Stimulated activated CD8-positive, alpha-beta memory T cell treated with anti-CD3 and anti-CD28 coated beads, Interleukin-2, amount 100 ng/mL, for 48 hours (primary cell): ENCODE measurements around the gene RAB36.
A peak's percentile ranks its signal among the peaks of the same experiment; 100 is the strongest.

ENCODE experiments used
- DNase-seq, 2 donors: peaks; one replicate each; pipeline ENCODE4 v3.0.0-alpha.2; 2020; ENCODE audit warnings: low read depth in 2 of 2

RAB36 gene

DNA sequence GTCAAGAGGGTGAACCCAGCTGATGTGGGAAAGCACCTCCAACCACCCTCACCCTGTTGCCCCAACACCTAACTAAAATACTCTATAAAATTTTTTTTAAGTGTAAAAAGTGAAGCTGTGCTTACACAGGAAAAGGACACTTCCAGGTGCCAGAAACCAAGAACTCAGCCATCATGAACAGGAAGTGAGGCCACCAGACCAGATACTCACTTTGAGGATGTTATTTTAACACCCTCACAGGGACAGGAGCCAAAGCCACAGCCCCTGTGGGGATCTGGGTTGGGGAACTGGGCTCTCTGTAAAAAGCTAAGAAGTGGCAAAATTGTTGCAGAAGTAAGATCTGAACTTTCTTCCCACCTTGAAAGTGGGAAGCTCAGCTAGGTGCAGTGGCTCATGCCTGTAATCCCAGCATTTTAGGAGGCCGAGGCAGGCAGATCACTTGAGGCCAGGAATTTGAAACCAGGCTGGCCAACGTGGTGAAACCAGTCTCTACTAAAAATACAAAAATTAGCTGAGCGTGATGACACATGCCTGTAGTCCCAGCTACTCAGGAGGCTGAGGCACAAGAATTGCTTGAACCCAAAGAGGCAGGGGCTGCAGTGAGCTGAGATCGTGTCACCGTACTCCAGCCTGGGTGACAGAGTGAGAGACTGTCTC, 7.2 kb upstream of the RAB36 start:
- peak in 1 of 2 donors; percentile 27 for DNase-seq

DNA sequence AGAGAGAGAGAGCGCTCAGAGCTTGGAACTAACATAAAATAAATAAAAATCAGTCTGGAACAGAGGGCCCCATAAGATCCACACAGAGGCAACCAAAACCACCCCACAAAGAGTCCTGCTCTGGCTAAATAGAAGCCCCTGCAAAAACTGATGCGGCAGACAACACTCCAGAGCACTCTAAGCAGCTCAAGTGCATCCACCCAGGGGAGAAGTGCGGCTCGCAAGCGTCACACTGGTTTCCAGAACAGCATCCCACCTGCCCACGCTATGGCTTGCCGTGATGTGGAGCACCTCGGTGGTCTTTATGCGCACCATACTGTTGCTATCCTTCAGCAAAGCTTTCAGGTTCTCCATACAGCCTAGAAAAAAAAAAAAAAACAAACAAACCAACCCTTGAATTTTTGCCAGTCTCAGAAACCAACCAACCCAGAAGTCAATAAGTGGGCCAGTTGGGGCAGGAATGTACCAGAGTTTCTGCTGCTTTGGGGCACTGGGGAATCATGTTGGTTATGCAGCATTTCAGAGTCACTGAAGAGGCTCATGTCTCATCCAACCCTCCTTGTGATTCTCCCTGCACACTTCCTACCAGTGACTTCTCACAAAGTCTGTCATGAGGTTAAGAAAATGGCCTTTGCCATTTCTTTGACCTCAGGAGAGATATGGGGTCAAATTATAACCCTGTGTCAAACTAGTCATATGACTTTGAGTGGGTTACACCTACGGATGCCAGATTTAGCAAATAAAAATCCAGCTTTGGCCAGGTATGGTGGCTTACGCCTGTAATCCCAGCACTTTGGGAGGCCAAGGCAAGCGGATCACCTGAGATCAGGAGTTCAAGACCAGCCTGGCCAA, 6.5 kb upstream of the RAB36 start:
- no peak for DNase-seq

DNA sequence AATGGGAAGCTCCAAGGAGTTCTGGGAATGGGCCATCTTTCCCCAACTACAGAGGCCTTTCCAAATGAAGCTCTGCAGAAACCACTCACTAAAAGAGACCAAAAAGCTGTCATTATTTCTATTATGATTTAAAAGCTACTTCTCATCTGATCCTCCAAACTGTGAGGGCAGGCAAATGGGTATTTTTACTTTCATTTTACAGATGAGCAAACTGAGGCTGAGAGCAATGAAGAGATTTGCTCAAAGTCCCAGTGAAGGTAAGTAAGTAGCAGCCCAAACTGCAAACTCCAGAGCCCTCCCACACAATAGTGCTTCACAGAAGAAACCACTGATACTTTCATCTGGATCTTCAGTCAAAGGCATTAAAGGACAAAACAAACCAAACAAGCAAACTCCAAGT, 4.9 kb upstream of the RAB36 start:
- no peak for DNase-seq

DNA sequence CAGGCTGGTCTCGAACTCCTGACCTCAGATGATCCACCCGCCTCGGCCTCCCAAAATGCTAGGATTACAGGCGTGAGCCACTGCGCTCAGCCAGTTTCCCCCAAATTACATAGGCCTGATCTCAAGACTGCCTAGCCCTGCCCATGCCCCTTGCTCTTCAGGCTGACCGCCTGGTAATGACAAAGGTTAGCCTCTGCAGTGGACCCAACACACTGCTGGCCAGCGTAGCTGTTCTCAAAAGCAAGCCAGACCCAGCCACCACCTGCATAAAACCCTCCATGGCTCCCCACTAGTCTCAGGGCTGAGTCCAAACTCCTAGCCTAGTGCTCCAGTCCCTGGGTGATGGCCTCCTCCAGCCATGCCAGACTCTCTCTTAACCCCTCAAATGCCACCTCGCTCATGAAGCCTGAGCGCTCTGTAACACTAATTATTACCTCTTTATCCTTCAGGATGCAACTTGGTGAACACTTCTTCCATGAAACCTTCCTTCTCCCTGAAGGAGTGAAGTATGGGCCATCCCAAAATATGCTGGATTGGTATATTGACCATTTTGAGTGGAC, 2.7 kb upstream of the RAB36 start:
- no peak for DNase-seq

DNA sequence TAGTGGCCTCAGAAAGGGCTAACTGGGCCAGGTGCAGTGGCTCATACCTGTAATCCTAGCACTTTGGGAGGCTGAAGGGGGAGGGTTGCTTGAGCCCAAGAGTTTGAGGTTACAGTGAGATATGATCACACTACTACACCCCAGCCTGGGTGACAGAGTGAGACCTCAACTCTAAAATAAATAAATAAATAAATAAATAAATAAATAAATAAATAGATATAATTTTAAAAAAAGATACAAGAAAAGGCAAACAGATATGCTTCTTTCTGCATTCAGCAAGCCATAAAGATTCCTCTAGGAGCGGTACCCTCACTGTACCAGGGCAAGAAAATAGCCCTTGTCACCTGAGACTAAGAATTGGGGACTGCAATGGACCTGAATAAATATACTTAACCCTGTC, 2.2 kb upstream of the RAB36 start:
- no peak for DNase-seq

DNA sequence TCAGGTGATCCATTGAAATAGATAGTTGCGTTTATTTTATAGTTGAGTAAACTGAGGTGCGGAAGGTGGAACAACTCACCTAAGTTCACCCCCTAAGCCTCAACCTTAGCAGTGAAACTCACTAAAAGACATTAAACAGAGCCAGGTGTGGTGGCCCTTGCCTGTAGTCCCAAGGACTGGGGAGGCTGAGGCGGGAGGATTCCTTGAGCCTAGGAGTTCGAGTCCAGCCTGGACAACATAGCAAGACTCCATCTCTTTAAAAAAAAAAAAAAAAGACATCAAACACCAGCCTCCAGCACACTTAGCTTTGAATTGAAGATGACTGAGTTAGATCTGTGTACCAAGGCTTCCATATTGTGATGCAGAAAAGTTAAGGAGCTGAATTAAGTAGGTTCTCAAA, 845 bp upstream of the RAB36 start:
- DNase-seq: no peak

DNA sequence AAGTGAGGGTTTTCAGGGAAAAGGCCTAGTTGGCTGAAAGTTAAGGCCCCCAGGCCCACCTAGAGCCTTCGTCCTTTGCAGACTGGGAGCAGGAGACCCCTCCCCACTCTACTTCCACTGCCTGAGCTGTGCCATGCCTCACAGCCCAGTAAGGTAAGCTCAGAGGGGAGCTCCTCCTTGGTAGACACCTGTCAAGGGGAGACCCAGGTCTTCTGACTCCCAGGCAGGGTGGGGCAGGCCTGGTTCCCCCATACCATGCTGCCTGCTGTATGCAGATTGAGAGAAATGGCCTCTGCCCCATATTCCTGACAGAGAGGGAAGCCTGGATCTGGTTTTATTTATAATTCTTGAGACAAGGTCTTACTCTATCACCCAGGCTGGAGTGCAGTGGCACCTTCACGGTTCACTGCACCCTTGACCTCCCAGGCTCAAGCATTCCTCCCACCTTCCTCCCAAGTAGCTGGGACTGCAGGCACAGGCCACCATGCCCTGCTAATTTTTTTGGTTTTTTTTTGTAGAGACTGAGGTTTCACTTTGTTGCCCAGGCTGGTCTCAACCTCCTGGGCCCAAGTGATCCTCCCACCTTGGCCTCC, 697 bp downstream of the RAB36 start:
- DNase-seq: no peak

DNA sequence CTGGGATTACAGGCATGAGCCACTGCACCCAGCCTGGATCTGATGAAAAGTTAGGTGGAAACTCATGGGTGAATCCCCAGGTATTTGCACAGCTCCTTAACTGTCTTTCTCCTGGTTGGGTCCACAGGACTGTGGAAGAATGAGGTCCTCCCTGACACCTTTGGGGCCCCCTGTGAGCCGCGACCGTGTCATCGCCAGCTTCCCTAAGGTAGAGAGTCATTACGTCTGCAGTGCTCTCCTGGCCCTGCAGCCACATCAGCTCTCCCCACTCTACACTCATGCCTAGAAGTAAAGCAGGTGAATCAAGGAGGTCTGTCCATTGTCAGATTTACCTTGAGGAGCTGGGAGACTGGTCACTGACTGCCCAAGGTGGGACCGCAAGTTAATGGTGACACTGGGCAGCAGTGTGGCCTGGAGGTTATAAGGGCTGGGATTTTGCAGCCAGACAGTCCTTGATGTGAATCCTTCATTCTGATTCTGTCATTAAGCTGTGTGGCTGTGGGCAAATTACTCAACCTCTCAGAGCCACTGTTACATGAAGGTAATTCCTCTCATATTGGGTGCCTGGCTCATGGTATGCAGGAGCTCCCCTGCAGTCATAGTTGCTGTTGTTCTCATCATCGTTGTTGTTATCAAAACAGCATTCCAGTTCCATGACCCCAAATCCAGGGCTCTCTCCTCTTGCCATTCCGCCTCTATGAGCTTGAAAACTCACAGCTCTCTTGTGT, 1.4 kb downstream of the RAB36 start:
- DNase-seq: no peak

DNA sequence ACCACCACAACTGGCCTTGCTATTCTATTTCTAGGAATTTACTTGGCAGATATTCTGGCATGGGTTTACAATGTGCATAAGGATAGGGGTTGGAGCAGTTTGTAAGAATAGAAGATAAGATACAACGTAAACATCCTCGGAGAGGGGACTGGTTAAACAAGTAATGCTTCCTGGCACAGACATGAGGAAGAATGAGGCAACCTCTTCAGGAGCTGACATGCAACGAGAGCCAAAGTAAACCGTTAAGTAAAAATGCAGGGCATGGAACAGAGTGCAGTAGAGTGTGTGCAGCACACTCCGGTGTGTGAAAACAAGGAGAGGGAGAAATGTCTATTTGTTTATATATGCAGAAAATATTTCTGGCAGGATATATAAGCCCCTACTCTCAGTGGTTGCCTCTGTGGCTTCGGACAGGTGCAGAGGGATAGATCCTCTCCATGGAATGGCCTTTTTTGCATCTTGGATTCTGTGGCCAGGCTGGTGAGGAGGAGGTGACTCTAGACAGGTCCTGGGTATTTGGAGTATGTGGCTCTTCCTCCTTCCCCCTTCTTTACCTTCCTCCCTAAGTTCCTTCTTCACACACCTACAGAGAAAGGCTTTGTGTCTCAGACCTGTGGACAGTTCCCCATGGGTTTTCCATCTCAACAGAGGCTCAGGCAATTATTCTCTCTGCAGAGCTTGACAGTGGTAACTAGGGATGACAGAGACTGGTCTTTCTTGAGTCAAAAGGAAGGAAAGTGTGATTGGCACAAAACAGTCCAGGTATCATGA, 2.5 kb downstream of the RAB36 start:
- DNase-seq: no peak

DNA sequence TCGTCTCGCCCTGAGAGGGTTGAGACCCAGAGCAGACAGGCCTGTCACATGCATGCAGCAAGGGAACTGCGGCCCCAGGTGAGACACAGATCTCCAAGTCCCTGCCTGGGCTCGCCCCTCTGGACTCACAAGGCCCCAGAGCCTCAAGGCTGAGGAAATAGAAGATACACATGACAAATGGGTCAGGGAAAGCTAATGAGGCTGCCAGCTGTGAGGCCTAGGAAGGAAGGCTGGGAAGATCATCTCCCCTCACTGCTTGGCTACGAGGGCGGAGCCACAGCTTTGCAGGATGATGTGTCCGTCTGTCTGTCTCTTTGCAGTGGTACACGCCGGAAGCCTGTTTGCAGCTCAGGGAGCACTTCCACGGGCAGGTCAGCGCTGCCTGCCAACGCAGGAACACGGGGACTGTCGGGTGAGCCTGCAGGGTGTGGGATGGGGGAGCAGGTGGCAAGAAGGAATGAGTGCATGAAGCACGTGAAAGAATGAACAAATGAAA, 4.5 kb downstream of the RAB36 start:
- DNase-seq: no peak

DNA sequence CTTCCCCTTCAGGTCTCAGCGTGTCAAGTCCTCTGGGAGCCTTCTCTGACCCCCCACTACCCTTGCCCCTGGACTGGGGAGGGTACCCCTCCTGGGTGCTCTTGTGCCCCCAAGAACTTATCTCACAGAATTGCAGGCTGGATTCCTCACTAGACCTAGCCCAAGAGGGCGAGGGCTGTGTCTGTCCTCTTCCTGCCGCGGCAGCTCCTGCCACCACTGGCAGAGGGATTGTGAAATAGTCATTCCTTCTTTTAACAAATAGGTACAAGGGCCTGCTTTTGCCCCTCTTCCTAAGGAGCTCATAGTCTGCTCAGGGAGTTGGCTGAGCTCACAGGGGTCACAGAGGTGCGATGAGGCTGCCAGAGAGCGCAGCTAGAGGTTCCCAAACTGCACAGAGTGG, 5.5 kb downstream of the RAB36 start:
- DNase-seq: no peak

DNA sequence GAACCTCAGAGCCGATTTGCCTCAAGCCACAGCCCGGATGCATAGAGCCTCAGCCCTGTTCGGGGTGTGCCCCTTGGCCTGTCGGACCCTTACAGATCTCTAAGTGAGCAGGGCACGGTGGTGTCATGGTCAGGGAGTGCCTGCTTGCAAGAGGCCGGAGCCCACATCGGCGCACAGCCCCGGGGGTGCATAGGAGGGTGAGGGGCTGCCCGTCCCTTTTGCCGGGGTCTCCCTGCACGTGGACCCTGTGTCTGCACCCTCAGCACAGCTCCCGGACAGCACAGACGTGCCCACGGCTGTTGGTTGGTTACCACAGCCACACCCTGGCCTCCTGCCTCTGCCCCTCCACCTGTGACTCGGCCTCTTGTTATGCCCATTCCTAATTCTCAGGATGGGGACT, 6.5 kb downstream of the RAB36 start:
- DNase-seq: no peak

DNA sequence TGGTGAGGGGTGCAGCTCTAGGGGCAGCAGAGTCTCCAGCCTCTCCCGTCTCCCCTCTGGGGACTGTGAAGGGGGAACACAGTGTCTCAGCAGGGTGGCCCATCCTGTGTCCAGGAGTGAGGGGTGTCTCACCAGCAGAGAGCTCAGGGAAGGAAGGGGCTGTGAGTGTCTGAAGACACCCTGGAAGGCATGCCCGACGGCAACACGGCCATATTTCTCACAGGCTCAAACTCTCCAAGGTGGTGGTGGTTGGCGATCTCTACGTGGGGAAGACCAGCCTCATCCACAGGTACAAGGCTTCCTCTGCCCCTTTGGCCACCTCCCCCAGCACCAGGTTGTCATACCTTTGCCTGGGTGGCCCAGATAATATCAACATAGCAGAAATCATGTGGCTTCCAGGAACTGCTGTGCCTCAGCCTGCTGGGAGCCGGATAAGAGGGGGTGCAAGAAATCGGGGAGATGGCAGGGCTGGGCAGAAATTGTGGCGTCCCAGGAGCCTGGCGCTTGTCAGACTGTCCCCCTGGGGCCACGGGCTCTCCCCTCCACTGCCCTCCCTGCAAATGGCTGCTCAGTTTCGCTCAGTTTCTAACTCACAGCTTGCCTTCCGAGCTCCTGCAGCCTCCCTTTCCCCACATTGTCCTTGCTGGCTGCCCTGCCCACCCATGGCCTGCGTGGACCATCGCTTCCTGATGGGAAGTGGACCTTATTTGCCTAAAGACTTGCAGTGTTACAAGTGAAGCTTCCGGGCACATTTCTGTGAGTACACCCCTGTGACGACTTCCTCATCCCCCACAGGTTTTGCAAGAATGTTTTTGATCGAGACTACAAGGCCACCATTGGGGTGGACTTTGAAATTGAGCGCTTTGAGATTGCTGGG, 7.2 kb downstream of the RAB36 start:
- DNase-seq: no peak

DNA sequence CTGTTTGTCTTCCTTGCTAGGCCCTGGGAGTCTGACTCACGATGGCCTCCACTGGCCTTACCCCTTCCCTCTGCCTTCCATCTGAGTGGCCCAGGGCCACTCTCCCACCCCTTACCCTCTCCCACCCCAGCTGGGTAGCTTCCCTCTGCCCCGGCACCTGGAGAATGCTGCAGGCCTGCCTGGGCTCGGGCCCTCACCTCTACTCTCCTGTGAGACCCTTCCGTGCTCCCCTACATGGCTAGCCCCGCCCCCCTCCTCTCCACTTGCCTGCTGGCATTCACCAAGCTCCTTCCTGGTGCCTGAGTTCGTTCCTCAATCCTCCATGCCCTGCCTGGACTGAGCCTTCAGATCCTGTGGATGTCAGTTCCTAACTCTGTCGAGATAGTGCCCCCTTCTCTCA, 8.7 kb downstream of the RAB36 start:
- DNase-seq: no peak

DNA sequence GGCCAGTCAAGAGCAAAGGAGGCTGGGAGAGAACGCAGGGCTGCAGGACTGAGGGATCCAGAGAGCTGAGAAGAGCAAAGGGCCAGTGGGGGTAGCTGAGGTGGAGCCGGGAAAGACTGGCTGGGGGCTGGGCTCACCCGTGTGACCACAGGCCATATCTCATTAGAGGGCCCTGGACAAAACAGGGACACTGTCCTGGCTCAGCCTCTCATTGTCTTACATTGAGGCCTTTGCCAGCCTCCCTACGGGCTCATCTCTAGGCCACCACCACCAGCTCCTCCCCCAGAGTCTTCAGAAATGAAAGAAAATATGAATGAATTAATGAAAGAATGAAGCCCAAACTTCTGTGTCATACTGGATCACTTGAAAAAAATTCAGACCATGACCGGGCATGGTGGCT, 9.2 kb downstream of the RAB36 start:
- no peak for DNase-seq

DNA sequence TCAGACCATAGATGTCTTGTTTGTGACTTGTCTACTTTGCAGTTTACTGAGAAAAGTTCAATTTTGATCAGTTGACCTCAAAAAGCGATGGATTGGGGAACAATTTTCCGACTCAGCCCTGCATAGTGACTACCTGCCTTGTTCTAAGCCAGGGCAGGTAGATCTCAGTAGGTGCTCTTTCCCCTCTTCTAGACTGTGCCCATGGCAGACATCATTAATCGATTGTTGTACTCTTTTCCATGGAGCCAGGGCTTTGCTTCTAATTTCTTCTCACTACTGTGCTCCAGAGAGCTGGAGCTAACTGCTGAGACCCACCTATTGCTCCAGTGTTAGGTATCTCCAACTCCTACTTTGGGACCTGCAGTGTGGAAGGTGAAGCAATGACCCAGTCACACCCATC, 9.9 kb downstream of the RAB36 start:
- no peak for DNase-seq

DNA sequence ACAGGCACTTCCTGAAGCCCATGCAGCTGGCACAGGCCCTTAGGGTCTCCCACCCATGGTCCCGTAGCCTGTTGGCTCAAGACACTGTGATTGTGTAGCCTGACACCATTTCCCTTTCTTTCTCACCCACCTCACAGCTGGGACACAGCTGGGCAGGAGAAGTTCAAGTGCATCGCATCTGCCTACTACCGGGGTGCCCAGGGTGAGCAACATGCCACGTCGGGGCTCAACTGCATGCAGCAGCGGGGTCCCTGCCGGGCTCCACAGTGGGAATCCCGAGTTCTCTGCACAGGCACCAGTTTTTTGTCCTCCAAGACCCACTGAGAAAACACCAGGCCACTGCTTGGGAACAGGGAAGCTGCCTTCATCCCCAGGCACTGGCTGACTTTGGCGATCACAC, 10.6 kb downstream of the RAB36 start:
- no peak for DNase-seq

DNA sequence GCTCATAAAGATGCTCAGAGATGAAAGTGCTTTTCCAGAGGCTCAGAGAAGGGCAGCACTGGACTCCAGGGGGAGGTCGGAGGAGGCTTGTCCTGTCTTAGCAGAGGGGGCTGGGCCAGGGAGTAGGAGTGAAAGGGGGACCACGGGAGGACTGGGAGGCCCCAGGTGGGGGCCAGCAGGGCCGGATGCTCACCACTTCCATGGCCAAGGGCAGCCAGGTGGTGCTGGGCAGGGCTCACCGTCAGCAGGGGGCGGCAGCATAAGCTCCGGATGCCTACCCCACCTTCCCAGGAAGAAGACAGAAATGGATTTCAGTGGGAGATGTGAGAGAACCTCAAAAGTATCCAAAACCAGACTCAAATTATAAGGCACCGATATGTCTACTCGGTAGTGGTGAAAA, 11.0 kb downstream of the RAB36 start:
- DNase-seq: no peak

DNA sequence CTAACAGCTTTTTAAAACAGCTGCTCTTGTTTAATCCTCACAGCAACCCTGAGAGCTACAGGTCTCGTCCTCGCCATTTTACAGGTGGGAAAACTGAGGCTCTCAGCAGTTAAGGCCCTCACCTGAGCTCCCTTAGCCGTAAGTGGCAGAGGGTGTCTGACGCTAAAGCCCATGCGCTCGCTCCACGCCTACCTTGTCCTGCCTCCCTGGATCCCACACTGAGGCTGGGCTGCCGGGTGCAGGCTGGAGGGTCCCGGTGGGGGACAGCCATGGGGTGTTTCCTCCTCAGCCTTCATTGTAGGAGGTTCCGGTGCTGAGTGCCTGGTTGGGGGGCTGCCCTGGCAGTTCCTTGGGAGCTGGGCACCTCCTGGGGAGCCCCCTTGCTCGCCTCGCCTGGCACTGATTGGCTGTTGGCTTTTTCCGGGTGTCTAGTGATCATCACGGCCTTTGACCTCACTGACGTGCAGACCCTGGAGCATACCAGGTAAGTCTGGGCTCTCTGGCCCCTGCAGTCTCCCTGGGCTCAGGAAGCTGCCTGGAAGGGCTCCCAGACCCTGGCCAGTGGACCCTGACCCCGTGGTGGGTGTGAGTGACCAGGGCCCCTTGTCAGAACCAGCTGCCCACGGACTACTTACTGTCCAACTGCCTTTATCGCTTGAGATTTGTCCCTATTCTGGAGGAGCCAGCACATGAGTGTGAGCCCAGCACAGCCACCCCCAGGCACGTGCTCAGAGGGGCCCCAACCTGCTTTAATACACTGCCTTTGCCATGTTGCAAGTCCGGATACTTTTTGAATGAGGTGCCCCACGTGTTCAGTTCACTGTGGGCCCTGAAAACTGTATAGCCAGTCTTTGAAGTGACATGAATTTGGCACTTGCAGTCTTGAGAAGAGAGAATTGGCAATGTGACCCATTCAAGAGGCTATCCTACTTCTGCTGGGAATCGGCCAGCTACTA, 12.6 kb downstream of the RAB36 start:
- DNase-seq: no peak
